NCI-H2196 (cell line): Measurements from ENCODE around the gene ABCC5.

Experiments
- DNase-seq: peaks from one replicate; lab custom pipeline; 2025; ENCODE audit not compliant: unreplicated experiment; lab: John Stamatoyannopoulos, UW

ABCC5 gene

GRCh38 chr3:183981990-183982644 is 35.6 kb downstream of the ABCC5 start:
- no peak for DNase-seq

- DNase-seq = no peak
Measured at GRCh38 chr3:183980403-183980802, 37.3 kb downstream of the ABCC5 start.

- DNase-seq = no peak
Measured at GRCh38 chr3:183975981-183976662, 41.6 kb downstream of the ABCC5 start.

- DNase-seq = no peak
Measured at GRCh38 chr3:183968666-183969245, 48.9 kb downstream of the ABCC5 start.

- no peak for DNase-seq
Measured at GRCh38 chr3:183967693-183968092, 50.0 kb downstream of the ABCC5 start.

- no peak for DNase-seq
Measured at GRCh38 chr3:183966361-183966791, 51.3 kb downstream of the ABCC5 start.

GRCh38 chr3:183962807-183963206 is 54.9 kb downstream of the ABCC5 start:
- no peak for DNase-seq

GRCh38 chr3:183959214-183959613 is 58.5 kb downstream of the ABCC5 start:
- no peak for DNase-seq

- DNase-seq = no peak
Measured at GRCh38 chr3:183958775-183959174, 58.9 kb downstream of the ABCC5 start.

- no peak for DNase-seq
Measured at GRCh38 chr3:183958226-183958625, 59.5 kb downstream of the ABCC5 start.

- DNase-seq = no peak
Measured at GRCh38 chr3:183954875-183955274, 62.8 kb downstream of the ABCC5 start.

GRCh38 chr3:183953471-183954070 is 64.1 kb downstream of the ABCC5 start:
- no peak for DNase-seq

- DNase-seq = no peak
Measured at GRCh38 chr3:183951459-183951858, 66.2 kb downstream of the ABCC5 start.

GRCh38 chr3:183949690-183950089 is 68.0 kb downstream of the ABCC5 start:
- no peak for DNase-seq

GRCh38 chr3:183946037-183946436 is 71.6 kb downstream of the ABCC5 start:
- no peak for DNase-seq

- no peak for DNase-seq
Measured at GRCh38 chr3:183944775-183945174, 72.9 kb downstream of the ABCC5 start.

GRCh38 chr3:183943739-183944138 is 73.9 kb downstream of the ABCC5 start:
- no peak for DNase-seq

GRCh38 chr3:183941216-183941615 is 76.5 kb downstream of the ABCC5 start:
- DNase-seq = no peak

GRCh38 chr3:183937601-183938286 is 79.9 kb downstream of the ABCC5 start:
- no peak for DNase-seq

- DNase-seq = no peak
Measured at GRCh38 chr3:183933160-183933559, 84.5 kb downstream of the ABCC5 start.

- no peak for DNase-seq
Measured at GRCh38 chr3:183931881-183932280, 85.8 kb downstream of the ABCC5 start.
